OCI-LY3 (cell line): ENCODE data around the gene ARHGAP1.

Experiments
- EZH2phosphoT487 ChIP-seq: fragments of 200-600 bp; shearing (Covaris generic); IDR thresholded peaks from 2 replicates; pipeline ENCODE4 v1.6.1; 2018; ENCODE audit warnings: antibody characterized with exemption, mixed run types, low read depth
- TF ChIP-seq, protein P1 (sequence below): fragments of 200-600, 300-600 bp; sonication (generic); IDR thresholded peaks from 2 replicates; pipeline ENCODE4 v1.5.1; 2014; ENCODE audit warnings: antibody characterized with exemption, low read length, low read depth

DNA sequence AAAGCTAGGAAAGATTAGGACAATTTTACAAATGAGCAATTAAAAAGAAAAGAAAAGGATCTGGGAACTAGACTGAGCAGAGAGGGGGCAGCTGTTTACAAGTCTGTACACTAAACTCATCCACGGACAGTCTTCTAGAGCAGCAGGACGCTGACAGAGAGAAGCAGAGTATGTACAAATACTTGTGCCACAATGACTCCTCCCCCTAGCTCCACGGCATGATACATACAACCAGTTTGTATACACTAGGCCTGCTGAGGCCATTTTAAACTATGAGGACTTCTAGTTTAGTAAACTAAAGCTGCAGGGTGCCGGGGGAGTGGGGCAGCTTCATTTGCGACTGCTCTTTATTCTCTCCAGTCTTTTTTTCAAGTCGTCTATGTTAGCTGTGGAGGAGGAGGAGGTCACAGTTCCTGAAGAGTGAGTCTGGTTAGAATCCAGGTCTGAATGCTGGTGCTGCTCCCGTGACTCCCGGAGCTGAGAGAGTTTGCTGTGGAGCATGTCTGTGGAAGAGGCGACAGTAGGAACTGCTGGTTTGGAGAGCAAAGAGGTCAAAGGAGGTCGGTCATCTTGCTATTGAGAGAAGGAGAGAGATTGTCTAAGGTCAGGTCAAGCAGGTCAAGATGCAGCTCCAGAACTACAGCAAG lies 43.4 kb upstream of the ARHGAP1 start:
- TF ChIP-seq, protein P1, sequence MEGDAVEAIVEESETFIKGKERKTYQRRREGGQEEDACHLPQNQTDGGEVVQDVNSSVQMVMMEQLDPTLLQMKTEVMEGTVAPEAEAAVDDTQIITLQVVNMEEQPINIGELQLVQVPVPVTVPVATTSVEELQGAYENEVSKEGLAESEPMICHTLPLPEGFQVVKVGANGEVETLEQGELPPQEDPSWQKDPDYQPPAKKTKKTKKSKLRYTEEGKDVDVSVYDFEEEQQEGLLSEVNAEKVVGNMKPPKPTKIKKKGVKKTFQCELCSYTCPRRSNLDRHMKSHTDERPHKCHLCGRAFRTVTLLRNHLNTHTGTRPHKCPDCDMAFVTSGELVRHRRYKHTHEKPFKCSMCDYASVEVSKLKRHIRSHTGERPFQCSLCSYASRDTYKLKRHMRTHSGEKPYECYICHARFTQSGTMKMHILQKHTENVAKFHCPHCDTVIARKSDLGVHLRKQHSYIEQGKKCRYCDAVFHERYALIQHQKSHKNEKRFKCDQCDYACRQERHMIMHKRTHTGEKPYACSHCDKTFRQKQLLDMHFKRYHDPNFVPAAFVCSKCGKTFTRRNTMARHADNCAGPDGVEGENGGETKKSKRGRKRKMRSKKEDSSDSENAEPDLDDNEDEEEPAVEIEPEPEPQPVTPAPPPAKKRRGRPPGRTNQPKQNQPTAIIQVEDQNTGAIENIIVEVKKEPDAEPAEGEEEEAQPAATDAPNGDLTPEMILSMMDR, result no peak
- TF ChIP-seq EZH2phosphoT487, result no peak
